Esophagus (tissue), 2 donors: ENCODE data around the gene TMEM108. TPM values are rescaled to one million over a fixed set of nuclear protein-coding genes. Genes with fewer than 3 reads are reported as not detected.
"Not testable (repeated sequence)": the region's sequence is repeated elsewhere in the genome, so short reads cannot be mapped to it uniquely, and the experiment has no call there.

ENCODE experiments used
- H3K27ac ChIP-seq, 2 donors: one replicate each; pipeline ENCODE4 v1.5.1; 2013; ENCODE audit warnings: low read depth in 2 of 2, mild to moderate bottlenecking in 2 of 2, inconsistent platforms in 1 of 2, low read length in 1 of 2, moderate library complexity in 1 of 2
- H3K27me3 ChIP-seq, 2 donors: one replicate each; pipeline ENCODE4 v1.6.1; 2013; ENCODE audit warnings: low read length in 2 of 2, control low read depth in 1 of 2, mild to moderate bottlenecking in 1 of 2; ENCODE audit not compliant: insufficient read depth in 2 of 2, control insufficient read depth in 1 of 2
- H3K36me3 ChIP-seq, 2 donors: one replicate each; pipeline ENCODE4 v1.6.1; 2013; ENCODE audit warnings: low read length in 1 of 2; ENCODE audit not compliant: control insufficient read depth in 2 of 2, insufficient read depth in 2 of 2
- H3K4me1 ChIP-seq, 2 donors: one replicate each; pipeline ENCODE4 v1.6.1; 2013; ENCODE audit warnings: low read length in 1 of 2; ENCODE audit not compliant: control insufficient read depth in 2 of 2, insufficient read depth in 2 of 2
- H3K4me3 ChIP-seq, 2 donors: one replicate each; pipeline ENCODE4 v1.5.1; 2013; ENCODE audit warnings: low read length in 2 of 2, mild to moderate bottlenecking in 2 of 2, low read depth in 1 of 2, moderate library complexity in 1 of 2
- H3K9me3 ChIP-seq, 2 donors: one replicate each; pipeline ENCODE4 v1.6.1; 2013; ENCODE audit warnings: mild to moderate bottlenecking in 2 of 2, low read depth in 1 of 2, low read length in 1 of 2, moderate library complexity in 1 of 2; ENCODE audit not compliant: control insufficient read depth in 2 of 2, insufficient read depth in 1 of 2
- WGBS, 2 donors: extraction: QIAGEN DNeasy Blood & Tissue Kit; methylation state at CpG; one replicate each; pipeline ENCODE4 v1.1.7; 2013; 5-methylcytosine and 5-hydroxymethylcytosine counted together
- polyA plus RNA-seq, 2 donors: library from polyadenylated mRNA; stranded (reverse); fragments of 200-250 nt; gene quantifications; one replicate each; pipeline ENCODE4 v1.2.3, GENCODE V29; 2013
- donor health status: healthy with polysubstance abuse.
- donor health status: Bipolar disorder and iron deficiency.

TMEM108 gene
- polyA plus RNA-seq = 1 to 10 TPM in 1 of 2 donors, under 1 TPM in 1; 0.41 to 2.7 TPM

DNA sequence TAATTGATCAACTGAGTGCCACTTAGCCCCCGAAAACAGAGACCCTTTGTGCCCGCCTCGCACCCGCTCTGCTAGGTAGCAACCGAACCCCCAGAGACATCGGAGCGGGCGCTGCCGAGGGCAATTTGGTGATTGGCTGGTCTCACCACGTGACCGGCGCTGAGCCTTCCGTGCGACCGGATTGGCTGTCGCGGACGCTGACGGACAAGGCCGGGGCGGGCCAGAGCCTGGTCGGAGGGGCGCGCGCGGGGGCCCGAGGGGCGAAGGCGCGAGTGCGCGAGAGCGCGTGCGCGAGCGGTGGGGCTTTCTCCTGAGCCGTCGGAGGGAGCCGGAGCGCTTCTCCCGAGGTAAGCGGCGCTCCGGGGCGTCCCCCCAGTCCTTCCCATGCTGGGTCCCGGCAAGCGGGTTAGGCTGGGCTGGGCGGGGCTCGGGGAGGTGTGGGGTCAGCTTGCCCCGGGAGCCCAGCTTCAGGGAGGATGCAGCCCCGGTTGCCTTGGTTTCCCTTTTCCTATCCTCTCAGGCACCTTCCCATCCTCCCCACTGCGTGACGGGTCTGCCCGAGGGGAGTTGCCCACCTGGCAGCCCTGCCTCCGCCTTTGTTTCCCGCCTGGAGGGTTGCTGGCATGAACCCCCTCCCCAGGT lies at the start of gene TMEM108:
TMEM108 (plus strand) TSS at position 303 of the 642 bp plus-strand sequence.
- Histone ChIP-seq H3K27me3 (peaks cover 0 to 6% of the 10 kb centered on the region in 2 donors), H3K4me3 (peak within 1 kb of the TSS; percentile 55 to 62), H3K27ac (no peak within 1 kb of the TSS), H3K4me1 (peaks cover 4 to 6% of the 10 kb centered on the region in 2 donors), H3K36me3 (no peaks in the 10 kb centered on the region), H3K9me3 (no peaks in the 10 kb centered on the region)
- 3 to 4% methylated on average over 51 to 57 of the region's 57 CpGs for WGBS, 2 donors

DNA sequence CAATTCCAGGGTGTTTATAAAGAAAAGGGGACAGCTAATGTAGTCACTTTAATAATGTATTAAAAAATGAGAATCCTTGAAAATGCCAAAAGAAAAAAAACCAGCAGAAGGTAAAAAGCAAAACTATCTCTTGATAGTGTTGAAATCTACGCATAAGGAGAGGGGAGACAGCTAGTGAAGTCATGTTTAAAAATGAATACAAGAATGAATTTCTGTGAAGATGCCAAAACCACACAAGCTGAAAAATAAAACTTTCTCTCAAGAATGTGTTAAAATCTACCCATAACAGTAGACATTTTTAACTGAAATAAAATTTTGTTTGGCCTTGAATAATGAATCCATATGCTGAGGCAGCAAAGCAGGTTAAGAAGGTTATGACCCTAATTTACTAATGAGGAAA lies 42.2 kb upstream of the TMEM108 start:
- Histone ChIP-seq H3K27me3 (no peaks in the 10 kb centered on the region), H3K36me3 (no peaks in the 10 kb centered on the region), H3K4me3 (no peak overlapping the region), H3K4me1 (no peaks in the 10 kb centered on the region), H3K27ac (no peak overlapping the region), H3K9me3 (no peaks in the 10 kb centered on the region)
- 89 to 91% methylated on average over 1 of the region's 1 CpG for WGBS, 2 donors

DNA sequence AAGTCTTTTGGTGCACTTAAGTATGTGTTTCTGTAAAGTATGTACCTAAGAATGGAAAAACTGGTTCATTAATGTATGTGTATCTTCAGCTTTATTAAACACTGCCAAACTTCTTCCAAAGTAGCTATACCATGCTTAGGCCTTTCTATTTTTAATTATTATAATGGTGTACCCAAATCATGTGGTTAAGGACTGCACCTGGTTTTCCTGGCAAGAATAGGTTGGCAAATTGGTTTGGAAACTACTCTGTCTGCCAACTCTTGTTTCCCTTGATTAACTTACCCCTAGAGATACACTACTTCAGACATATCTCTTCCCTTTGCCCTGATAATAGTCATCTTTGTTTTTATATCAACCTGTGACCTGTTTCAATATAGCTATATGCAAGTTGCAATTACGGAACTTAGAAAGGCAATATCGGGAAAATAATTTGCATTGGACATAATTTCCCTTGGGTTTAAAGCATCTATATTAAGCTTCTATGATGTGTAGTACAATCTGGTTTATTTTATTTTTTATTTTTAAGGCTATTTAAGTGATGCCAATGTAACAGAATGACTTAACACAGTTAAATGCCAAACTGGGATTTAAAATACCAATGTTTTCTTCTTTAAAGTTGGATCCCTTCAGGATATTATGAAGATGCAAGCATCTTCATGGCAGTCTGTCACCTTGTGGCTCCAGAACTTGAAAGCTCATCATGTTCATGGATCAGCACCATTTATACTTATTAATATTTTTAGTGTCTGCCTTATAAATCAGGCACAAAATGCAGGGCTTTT lies 40.6 kb upstream of the TMEM108 start:
- Histone ChIP-seq H3K36me3 (no peaks in the 10 kb centered on the region), H3K4me1 (no peaks in the 10 kb centered on the region), H3K27ac (no peak overlapping the region), H3K9me3 (no peaks in the 10 kb centered on the region), H3K4me3 (no peak overlapping the region), H3K27me3 (no peaks in the 10 kb centered on the region)
- WGBS, 2 donors = 62 to 78% methylated on average over 2 of the region's 2 CpGs

DNA sequence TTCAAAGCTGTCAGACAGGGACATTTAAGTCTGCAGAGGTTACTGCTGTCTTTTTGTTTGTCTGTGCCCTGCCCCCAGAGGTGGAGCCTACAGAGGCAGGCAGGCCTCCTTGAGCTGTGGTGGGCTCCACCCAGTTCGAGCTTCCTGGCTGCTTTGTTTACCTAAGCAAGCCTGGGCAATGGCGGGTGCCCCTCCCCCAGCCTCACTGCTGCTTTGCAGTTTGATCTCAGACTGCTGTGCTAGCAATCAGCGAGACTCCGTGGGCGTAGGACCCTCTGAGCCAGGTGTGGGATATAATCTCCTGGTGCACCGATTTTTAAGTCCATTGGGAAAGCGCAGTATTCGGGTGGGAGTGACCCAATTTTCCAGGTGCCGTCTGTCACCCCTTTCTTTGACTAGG lies 33.2 kb upstream of the TMEM108 start:
- not testable (repeated sequence) for H3K27me3 ChIP-seq, H3K9me3 ChIP-seq, H3K36me3 ChIP-seq, H3K4me1 ChIP-seq, H3K4me3 ChIP-seq, H3K27ac ChIP-seq
- WGBS, 2 donors = 78 to 91% methylated on average over 8 to 9 of the region's 9 CpGs

DNA sequence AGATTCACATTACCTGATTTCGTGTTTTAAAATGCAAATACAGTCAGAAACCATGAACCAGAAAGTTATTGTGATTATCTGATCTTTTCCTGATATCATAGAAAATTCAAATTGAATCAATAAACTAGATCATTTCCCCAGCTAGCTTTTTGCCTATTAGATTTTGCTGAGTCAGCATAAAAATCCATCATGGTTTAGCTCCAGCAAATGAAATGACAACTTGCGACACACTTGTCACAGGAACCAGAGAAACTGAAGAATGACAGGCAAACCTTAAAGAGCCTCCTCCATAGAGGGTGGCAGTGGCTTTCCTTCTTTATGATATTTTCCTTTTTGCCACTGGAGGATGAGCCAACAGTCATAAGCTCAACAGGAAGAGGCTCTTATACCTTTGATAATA lies 30.6 kb upstream of the TMEM108 start:
- H3K27me3 ChIP-seq = no peaks in the 10 kb centered on the region
- H3K27ac ChIP-seq = no peak overlapping the region
- no peaks in the 10 kb centered on the region for H3K4me1 ChIP-seq
- H3K9me3 ChIP-seq = no peaks in the 10 kb centered on the region
- no peaks in the 10 kb centered on the region for H3K36me3 ChIP-seq
- 84 to 87% methylated on average over 2 of the region's 2 CpGs for WGBS, 2 donors
- no peak overlapping the region for H3K4me3 ChIP-seq

DNA sequence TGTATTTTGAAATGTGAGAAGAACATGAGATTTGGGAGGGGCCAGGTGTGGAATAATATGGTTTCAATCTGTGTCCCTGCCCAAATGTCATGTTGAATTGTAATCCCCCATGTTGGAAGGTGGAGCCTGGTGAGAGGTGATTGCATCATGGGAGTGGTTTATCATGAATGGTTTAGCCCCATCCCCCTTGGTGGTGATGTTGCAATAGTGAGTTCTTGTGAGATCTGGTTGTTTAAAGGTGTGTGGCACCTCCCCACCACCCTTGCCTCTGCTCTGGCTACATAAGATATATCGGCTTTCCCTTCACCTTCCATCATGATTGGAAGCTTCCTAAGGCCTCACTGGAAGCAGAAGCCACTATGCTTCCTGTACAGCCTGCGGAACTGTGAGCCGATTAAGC lies 23.9 kb upstream of the TMEM108 start:
- Histone ChIP-seq H3K9me3 (no peaks in the 10 kb centered on the region), H3K27ac (no peak overlapping the region), H3K4me3 (no peak overlapping the region), H3K4me1 (no peaks in the 10 kb centered on the region), H3K36me3 (no peaks in the 10 kb centered on the region), H3K27me3 (peaks cover 0 to 2% of the 10 kb centered on the region in 2 donors)
- 90% methylated on average over 3 of the region's 3 CpGs for WGBS, 2 donors

DNA sequence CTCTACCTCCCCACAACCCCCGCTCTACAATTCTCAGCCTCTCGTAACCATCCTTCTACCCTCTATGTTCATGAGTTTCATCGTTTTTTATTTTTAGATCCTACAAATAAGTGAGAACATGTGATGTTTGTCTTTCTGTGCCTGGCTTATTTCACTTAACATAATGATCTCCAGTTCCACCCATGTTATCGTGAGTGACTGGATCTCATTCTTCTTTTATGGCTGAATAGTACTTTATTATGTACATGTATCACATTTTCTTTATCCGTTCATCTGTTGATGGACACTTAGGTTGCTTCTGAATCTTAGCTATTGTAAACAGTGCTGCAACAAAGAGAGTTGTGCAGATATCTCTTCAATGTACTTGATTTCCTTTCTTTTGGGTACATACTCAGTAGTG lies 22.6 kb upstream of the TMEM108 start:
- H3K27me3 ChIP-seq, H3K9me3 ChIP-seq, H3K36me3 ChIP-seq, H3K4me3 ChIP-seq, H3K4me1 ChIP-seq, H3K27ac ChIP-seq: not testable (repeated sequence)
- WGBS, 2 donors = 76 to 82% methylated on average over 5 of the region's 5 CpGs

DNA sequence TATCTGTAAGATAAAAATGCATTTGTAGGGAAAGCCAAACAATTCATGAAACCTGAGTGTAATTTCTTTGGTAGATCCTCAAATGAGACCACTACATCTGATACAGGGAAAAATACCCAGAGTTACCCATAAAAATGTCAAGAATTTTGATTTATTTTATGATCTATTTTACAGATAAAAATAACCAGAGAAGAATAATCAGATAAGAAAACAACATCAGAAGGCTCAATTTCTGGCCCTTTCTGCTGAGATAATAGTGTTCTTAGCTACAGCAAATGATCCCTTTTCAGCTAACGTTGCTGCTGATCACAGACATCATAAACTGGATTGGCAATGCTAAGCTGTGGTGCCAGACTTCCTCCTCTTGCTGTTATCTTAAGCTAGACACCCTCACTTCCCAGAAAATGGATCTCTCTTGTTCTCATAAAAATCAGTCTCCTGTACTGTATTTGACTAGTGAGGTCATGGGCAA lies 21.3 kb upstream of the TMEM108 start:
- Histone ChIP-seq H3K27me3 (peaks cover 2 to 4% of the 10 kb centered on the region in 2 donors), H3K36me3 (no peaks in the 10 kb centered on the region), H3K9me3 (no peaks in the 10 kb centered on the region), H3K4me3 (no peak overlapping the region), H3K27ac (no peak overlapping the region), H3K4me1 (no peaks in the 10 kb centered on the region)
- 25 to 32% methylated on average over 1 of the region's 1 CpG for WGBS, 2 donors

DNA sequence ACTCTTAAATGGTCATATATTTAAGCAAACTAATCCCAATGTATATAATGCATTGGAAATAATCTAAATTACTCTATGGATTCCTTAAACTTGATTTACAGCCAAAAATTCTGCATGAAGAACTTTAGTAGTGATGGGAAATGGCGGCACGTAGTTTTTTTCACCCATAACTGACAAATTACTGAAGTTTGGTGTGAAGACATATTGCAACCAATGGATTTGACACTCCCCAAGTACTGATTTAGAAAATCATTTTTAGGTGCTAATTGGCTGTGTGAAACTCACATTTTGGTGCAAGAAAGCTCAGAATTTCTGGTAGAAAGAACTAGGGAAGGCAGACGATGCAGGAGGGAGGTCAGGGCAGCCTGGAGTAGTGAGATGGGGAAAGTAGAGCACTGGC lies 19.3 kb upstream of the TMEM108 start:
- 85 to 88% methylated on average over 3 of the region's 3 CpGs for WGBS, 2 donors
- Histone ChIP-seq H3K9me3 (no peaks in the 10 kb centered on the region), H3K4me3 (no peak overlapping the region), H3K27me3 (peaks cover 0 to 4% of the 10 kb centered on the region in 2 donors), H3K4me1 (no peaks in the 10 kb centered on the region), H3K27ac (no peak overlapping the region), H3K36me3 (no peaks in the 10 kb centered on the region)

DNA sequence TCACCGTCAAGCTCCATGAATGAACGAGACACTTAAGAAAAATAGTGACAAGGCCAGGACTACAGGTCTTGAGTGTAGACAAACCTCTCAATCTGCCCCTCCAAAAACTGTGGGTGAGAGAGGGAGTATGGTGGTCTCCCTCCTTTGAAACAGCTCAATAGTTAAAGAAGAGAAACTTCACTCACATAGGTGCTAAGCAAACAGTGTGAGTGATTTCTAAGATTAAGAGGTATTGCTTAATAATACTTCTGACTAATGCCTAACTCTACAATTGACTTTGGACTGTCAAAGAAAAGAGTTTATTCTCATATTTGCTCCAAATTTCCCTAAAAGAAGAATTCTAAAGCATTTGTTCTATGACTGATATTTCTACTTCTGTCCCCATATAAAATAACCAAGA lies 17.0 kb upstream of the TMEM108 start:
- no peak overlapping the region for H3K4me3 ChIP-seq

More for the DNA sequence above, 17.0 kb upstream of the TMEM108 start:
- Histone ChIP-seq H3K4me1 (no peaks in the 10 kb centered on the region), H3K27ac (no peak overlapping the region), H3K27me3 (peaks cover 0 to 4% of the 10 kb centered on the region in 2 donors), H3K9me3 (no peaks in the 10 kb centered on the region), H3K36me3 (no peaks in the 10 kb centered on the region)
- 87 to 89% methylated on average over 2 of the region's 2 CpGs for WGBS, 2 donors
